Endothelial cell of umbilical vein (primary cell): Measurements from ENCODE around the gene RBKS. TPM values are rescaled to one million over a fixed set of nuclear protein-coding genes. Genes with fewer than 3 reads are reported as not detected.
A peak's percentile ranks its signal among the peaks of the same experiment; 100 is the strongest.

Experiments used
- BruUV-seq: library from RNA; stranded (reverse); fragments of 400-500 nt; replicated peaks from 2 replicates; lab custom pipeline; 2021; lab: Mats Ljungman, UMichigan
- CTCF ChIA-PET: fragments of 300-600, 350-600 bp; sonication (Branson Sonifier 250); formaldehyde crosslinking; loops from one replicate; lab custom pipeline; 2021; ENCODE audit warnings: antibody characterized with exemption, inconsistent platforms; lab: Charles Lee
- POLR2A ChIA-PET: fragments of 300-600, 350-600 bp; sonication (Branson Sonifier 250); formaldehyde crosslinking; loops from one replicate; lab custom pipeline; 2021; ENCODE audit warnings: antibody characterized with exemption, inconsistent platforms; lab: Charles Lee
- DNase-seq: peaks from one replicate; pipeline ENCODE4 v3.0.0-alpha.2; 2011; ENCODE audit warnings: low read depth, low spot score
- FAIRE-seq: peaks from 2 replicates; lab custom pipeline; 2011; peaks lifted over from hg19 to GRCh38; lab: Jason Lieb, UNC
- H2AFZ ChIP-seq: 2 replicates; pipeline ENCODE4 v1.6.0; 2012; ENCODE audit warnings: low read depth, low read length, control low read depth, inconsistent platforms
- H3K27ac ChIP-seq: 2 replicates; pipeline ENCODE4 v1.5.1; 2011; ENCODE audit warnings: low read depth, mild to moderate bottlenecking, control low read depth, low read length, moderate library complexity; ENCODE audit not compliant: insufficient read depth
- H3K27me3 ChIP-seq, 2 experiments: 2 replicates each; pipeline versions ENCODE4 v1.6.0 to v1.6.1; 2011; ENCODE audit warnings: low read length in 2 of 2, mixed read lengths in 1 of 2; ENCODE audit not compliant: control insufficient read depth in 2 of 2, insufficient read depth in 2 of 2
- H3K36me3 ChIP-seq, 2 experiments: 2 replicates in 1 of 2; 3 replicates in 1 of 2; pipeline ENCODE4 v1.5.1; 2011; ENCODE audit warnings: low read length in 2 of 2, mild to moderate bottlenecking in 1 of 2, moderate library complexity in 1 of 2; ENCODE audit not compliant: control insufficient read depth in 2 of 2, insufficient read depth in 2 of 2; ENCODE audit errors: extremely low read depth in 1 of 2
- H3K4me1 ChIP-seq: 3 replicates; pipeline ENCODE4 v1.5.1; 2011; ENCODE audit warnings: mild to moderate bottlenecking, low read length; ENCODE audit not compliant: control insufficient read depth, insufficient read depth; ENCODE audit errors: extremely low read depth
- H3K4me2 ChIP-seq: 2 replicates; pipeline ENCODE4 v1.6.1; 2011; ENCODE audit warnings: low read length, control low read depth, mixed read lengths; ENCODE audit not compliant: insufficient read depth
- H3K4me3 ChIP-seq, 3 experiments: fragments of 200-600 bp in 1 of 3; sonication (generic), shearing (Covaris generic) in 1 of 3; replicated peaks in 1 of 3; 2 replicates each; pipeline ENCODE4 v1.5.1; 2011 to 2016; ENCODE audit warnings: control low read depth in 3 of 3, low read length in 3 of 3, mild to moderate bottlenecking in 2 of 3, inconsistent platforms in 1 of 3, low read depth in 1 of 3, moderate library complexity in 1 of 3; ENCODE audit not compliant: insufficient read depth in 1 of 3
- H3K79me2 ChIP-seq: 2 replicates; pipeline ENCODE4 v1.6.0; 2012; ENCODE audit warnings: low read length, inconsistent platforms; ENCODE audit not compliant: control insufficient read depth, insufficient read depth
- H3K9ac ChIP-seq: replicated peaks from 2 replicates; pipeline ENCODE3; 2011; ENCODE audit warnings: low read length, control low read depth; ENCODE audit not compliant: insufficient read depth; ENCODE audit errors: extremely low read depth
- H3K9me1 ChIP-seq: replicated peaks from 3 replicates; pipeline ENCODE4 v1.6.0; 2011; ENCODE audit warnings: mild to moderate bottlenecking, low read length; ENCODE audit not compliant: control insufficient read depth, insufficient read depth; ENCODE audit errors: extremely low read depth
- H3K9me3 ChIP-seq: replicated peaks from 2 replicates; pipeline ENCODE4 v1.5.1; 2012; ENCODE audit warnings: low read length, inconsistent platforms; ENCODE audit not compliant: control insufficient read depth, insufficient read depth
- H4K20me1 ChIP-seq: replicated peaks from 2 replicates; pipeline ENCODE3; 2011; ENCODE audit warnings: mild to moderate bottlenecking, low read length; ENCODE audit not compliant: control insufficient read depth, insufficient read depth; ENCODE audit errors: extremely low read depth
- CTCF ChIP-seq, 2 donors: IDR thresholded peaks; 1 replicate in 1 of 2; 2 replicates in 1 of 2; pipeline ENCODE4 v1.5.1; 2011; ENCODE audit warnings: low read length in 2 of 2, mild to moderate bottlenecking in 2 of 2, moderate library complexity in 2 of 2, control low read depth in 1 of 2, inconsistent platforms in 1 of 2, low read depth in 1 of 2; ENCODE audit not compliant: insufficient read depth in 1 of 2; ENCODE audit errors: extremely low read depth in 1 of 2
- EZH2 ChIP-seq: IDR thresholded peaks from 2 replicates; pipeline ENCODE4 v1.6.1; 2012; ENCODE audit warnings: borderline replicate concordance, low read depth, mild to moderate bottlenecking, moderate library complexity, low read length, inconsistent platforms; ENCODE audit not compliant: severe bottlenecking
- FOS ChIP-seq: IDR thresholded peaks from 2 replicates; pipeline ENCODE4 v1.6.1; 2011; ENCODE audit warnings: mild to moderate bottlenecking, low read length, moderate library complexity, borderline replicate concordance; ENCODE audit not compliant: insufficient read depth
- GATA2 ChIP-seq: IDR thresholded peaks from 2 replicates; pipeline ENCODE4 v1.7.0; 2011; ENCODE audit warnings: low read depth, mild to moderate bottlenecking, moderate library complexity, mixed read lengths, low read length; ENCODE audit not compliant: insufficient read length, insufficient read depth
- JUN ChIP-seq: IDR thresholded peaks from 2 replicates; pipeline ENCODE4 v1.6.1; 2011; ENCODE audit warnings: borderline replicate concordance, low read depth; ENCODE audit not compliant: insufficient read length, insufficient read depth
- MAX ChIP-seq: IDR thresholded peaks from 2 replicates; pipeline ENCODE4 v1.6.1; 2011; ENCODE audit not compliant: insufficient read depth, insufficient read length
- MYC ChIP-seq: IDR thresholded peaks from one replicate; pipeline ENCODE4 v1.6.1; 2011; ENCODE audit warnings: mild to moderate bottlenecking, low read depth, low read length
- POLR2A ChIP-seq: IDR thresholded peaks from 2 replicates; pipeline ENCODE4 v1.6.1; 2012; ENCODE audit warnings: low read depth, mild to moderate bottlenecking, control low read depth, low read length
- POLR2AphosphoS5 ChIP-seq: IDR thresholded peaks from 2 replicates; pipeline ENCODE4 v1.6.1; 2012; ENCODE audit warnings: low read depth, mild to moderate bottlenecking, control low read depth, low read length, moderate library complexity; ENCODE audit not compliant: insufficient read depth
- dilution Hi-C: fragments of 300-500 bp; cut with MboI; formaldehyde crosslinking; loops from one replicate; pipeline ENCODE4 v1.15.0; 2019; ENCODE audit warnings: low sequenced_read_pairs; ENCODE audit not compliant: extremely low pct_ligation_motif_present
- intact Hi-C: fragments of 100-400 bp; cut with micrococcal nuclease; formaldehyde crosslinking; loops from one replicate; pipeline ENCODE4 v1.10.0; 2022
- polyA plus RNA-seq, 4 experiments: library from polyadenylated mRNA; depleted of rRNA in 3 of 4; stranded (reverse) in 3 of 4; unstranded in 1 of 4; fragments of >200 nt; gene quantifications; 2 replicates each; pipeline versions ENCODE4 v1.2.1 to v1.2.3, GENCODE V29; 2011 to 2012; ENCODE audit warnings: missing spikeins in 1 of 4
- total RNA-seq: library from RNA; stranded (reverse); gene quantifications from 2 replicates; pipeline ENCODE4 v1.2.3, GENCODE V29; 2021

The RBKS gene
- total and polyA plus RNA-seq, 2 donors (not counting 3 experiments of a cell fraction or from before 2014, with no cell fraction given), result 0.64 to 1.8 TPM

- no peak for FAIRE-seq
Measured at GRCh38 chr2:27844821-27845255, 45.3 kb downstream of the RBKS start.

More at GRCh38 chr2:27844821-27845255, 45.3 kb downstream of the RBKS start:
- no peaks in the 10 kb centered on the region for H3K9me3 ChIP-seq
- no peaks in the 10 kb centered on the region for H3K4me1 ChIP-seq
- ChIA-PET POLR2A (no interaction called here), CTCF (no interaction called here)
- H3K36me3 ChIP-seq, result no peaks in the 10 kb centered on the region
- H3K4me3 ChIP-seq, result no peak overlapping the region
- no peak overlapping the region for H3K27ac ChIP-seq
- H2AFZ ChIP-seq, result peak overlapping the region; percentile 34
- intact Hi-C loops (no loop called here), dilution Hi-C loops (no loop called here)
- BruUV-seq, result no TSS peak
- no peaks in the 10 kb centered on the region for H3K9me1 ChIP-seq
- no peak overlapping the region for H3K9ac ChIP-seq
- TF ChIP-seq POLR2AphosphoS5 (no peak), FOS (no peak), MAX (no peak), MYC (no peak), CTCF (IDR thresholded peaks at IDR 0.05; ENCODE audit: extremely low read depth in 1 of 2, insufficient read depth in 1 of 2, low read depth in 1 of 2, low read length in 2 of 2) (no peak), POLR2A (no peak), JUN (no peak), EZH2 (no peak), GATA2 (no peak)
- no peak overlapping the region for H3K4me2 ChIP-seq
- H3K27me3 ChIP-seq, result no peaks in the 10 kb centered on the region
- no peak for DNase-seq
- no peaks in the 10 kb centered on the region for H3K79me2 ChIP-seq
- no peaks in the 10 kb centered on the region for H4K20me1 ChIP-seq
